BJ (cell line): ENCODE measurements around the gene HDDC3. TPM values are rescaled to one million over a fixed set of nuclear protein-coding genes. Genes with fewer than 3 reads are reported as not detected.

ENCODE experiments used
- CTCF ChIA-PET: fragments of 350-600 bp; formaldehyde crosslinking; extraction: SDS; loops from one replicate; lab custom pipeline; 2021; ENCODE audit warnings: antibody characterized with exemption, inconsistent platforms; lab: Yijun Ruan, JAX
- POLR2A ChIA-PET: fragments of 300-600 bp; sonication (Branson Sonifier 250); formaldehyde crosslinking; extraction: SDS; loops from one replicate; lab custom pipeline; 2021; ENCODE audit warnings: antibody characterized with exemption; lab: Charles Lee
- DNase-seq: peaks from one replicate; pipeline ENCODE4 v3.0.0-alpha.2; 2011; ENCODE audit warnings: low read depth
- H3K27me3 ChIP-seq: 2 replicates; pipeline ENCODE4 v1.6.0; 2011; ENCODE audit warnings: low read length; ENCODE audit not compliant: control insufficient read depth, insufficient read depth
- H3K36me3 ChIP-seq: 2 replicates; pipeline ENCODE4 v1.5.1; 2011; ENCODE audit warnings: low read length; ENCODE audit not compliant: control insufficient read depth, insufficient read depth
- H3K4me3 ChIP-seq: 2 replicates; pipeline ENCODE4 v1.5.1; 2011; ENCODE audit warnings: low read depth, mild to moderate bottlenecking, control low read depth, low read length
- polyA plus RNA-seq: library from polyadenylated mRNA; depleted of rRNA; stranded (reverse); fragments of >200 nt; gene quantifications from 2 replicates; pipeline ENCODE4 v1.2.3, GENCODE V29; 2011
- TF ChIP-seq, protein P1 (sequence below): IDR thresholded peaks from 2 replicates; pipeline ENCODE4 v1.5.1; 2011; ENCODE audit warnings: low read depth, mild to moderate bottlenecking, control low read depth, inconsistent platforms, low read length, moderate library complexity; ENCODE audit not compliant: insufficient read depth

HDDC3 gene
- polyA plus RNA-seq, 1 experiment = 12.3 TPM

DNA sequence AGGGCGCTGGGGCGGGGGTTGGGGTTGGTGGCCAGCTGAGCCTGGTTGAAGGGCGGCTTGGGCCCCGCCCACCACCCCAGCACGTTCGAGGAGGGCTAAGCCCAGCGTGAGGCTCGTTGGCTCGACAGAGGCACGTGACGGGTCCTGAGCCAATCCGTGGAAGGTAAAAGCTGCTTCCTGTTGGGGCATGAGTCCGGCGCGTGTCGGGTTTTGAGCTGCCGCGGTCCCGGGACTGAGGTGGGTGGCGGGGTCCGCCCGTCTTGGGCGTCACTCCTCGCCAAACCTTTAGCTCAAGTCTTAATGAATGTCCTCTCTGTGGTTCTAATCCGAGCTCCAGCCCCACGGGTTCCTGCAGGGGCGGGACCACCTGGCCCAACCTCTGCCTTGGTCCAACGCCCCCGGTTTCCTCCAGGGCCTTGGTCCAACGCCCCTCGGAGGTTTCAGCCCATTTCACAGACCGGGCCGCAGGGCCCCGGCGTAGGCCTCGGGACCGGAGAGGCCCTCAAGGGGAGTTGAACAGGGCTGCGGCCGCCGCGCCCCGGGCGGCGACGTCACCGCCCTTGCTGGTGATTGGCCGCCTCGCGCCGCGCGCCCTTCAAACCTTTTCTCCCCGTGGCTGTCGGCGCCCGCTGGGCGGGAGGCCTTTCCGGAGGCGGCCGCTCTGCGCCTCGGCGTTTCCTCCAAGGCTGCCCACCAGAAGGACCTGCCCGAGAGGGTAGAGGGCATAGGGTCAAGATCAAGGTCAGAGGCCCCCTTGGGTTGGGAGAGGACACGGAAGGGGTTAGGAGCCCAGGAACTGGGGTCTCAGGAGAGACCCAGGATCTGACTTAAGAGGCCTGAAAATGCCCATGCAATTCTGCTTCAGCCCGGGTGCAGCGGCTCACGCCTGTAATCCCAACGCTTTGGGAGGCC, 22.6 kb upstream of the HDDC3 start, which contains the start of gene RCCD1:
TSS of gene RCCD1 (plus strand) at position 173 of the 912 bp plus-strand sequence. CDS start 1,851 bp downstream, outside the sequence.
- DNase-seq = peak; percentile 68
- TF ChIP-seq, protein P1, sequence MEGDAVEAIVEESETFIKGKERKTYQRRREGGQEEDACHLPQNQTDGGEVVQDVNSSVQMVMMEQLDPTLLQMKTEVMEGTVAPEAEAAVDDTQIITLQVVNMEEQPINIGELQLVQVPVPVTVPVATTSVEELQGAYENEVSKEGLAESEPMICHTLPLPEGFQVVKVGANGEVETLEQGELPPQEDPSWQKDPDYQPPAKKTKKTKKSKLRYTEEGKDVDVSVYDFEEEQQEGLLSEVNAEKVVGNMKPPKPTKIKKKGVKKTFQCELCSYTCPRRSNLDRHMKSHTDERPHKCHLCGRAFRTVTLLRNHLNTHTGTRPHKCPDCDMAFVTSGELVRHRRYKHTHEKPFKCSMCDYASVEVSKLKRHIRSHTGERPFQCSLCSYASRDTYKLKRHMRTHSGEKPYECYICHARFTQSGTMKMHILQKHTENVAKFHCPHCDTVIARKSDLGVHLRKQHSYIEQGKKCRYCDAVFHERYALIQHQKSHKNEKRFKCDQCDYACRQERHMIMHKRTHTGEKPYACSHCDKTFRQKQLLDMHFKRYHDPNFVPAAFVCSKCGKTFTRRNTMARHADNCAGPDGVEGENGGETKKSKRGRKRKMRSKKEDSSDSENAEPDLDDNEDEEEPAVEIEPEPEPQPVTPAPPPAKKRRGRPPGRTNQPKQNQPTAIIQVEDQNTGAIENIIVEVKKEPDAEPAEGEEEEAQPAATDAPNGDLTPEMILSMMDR = no peak
- Histone ChIP-seq H3K36me3 (peaks cover 20% of the 10 kb centered on the region), H3K4me3 (peak within 1 kb of the TSS; percentile 78), H3K27me3 (no peaks in the 10 kb centered on the region)
- ChIA-PET POLR2A (no interaction called here), CTCF (interaction anchor here (0.8 to 9.3 kb wide), 10 partner anchors 12 to 318 kb away, joined by 3 to 122 read pairs (median 33); partner anchors contain the start of genes HDDC3 and UNC45A)

DNA sequence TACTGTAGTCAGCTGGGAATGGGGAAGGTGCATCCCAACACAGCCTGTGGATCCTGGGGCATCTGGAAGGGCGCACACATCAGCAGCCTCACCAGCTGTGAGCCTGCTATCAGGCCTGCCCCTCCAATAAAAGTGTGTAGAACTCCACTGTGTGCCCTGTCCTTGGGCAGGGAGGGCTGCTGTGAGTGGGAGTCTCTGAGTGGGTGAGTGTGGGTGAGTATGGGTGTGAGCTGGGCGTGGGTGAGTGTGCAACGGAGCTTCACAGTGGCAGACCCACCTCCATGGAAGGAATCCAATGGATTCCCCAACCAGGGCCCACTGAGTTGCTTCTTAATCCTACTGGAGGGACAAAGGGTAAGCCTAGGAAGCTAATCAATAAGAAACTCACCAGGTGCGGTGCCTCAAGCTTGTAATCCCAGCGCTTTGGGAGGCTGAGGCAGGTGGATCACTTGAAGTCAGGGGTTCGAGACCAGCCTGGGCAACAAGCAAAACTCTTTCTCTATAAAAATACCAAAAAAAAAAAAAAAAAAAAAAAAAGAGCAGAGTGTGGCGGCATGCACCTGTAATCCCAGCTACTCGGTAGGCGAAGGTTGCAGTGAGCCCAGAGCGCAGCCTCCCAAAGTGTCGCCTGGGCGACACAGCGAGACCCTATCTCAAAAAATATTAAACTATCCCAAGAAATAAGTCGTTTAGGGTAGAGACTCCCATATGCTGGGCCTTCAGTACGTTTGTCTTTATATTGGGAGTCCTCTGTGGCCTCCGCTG, 21.8 kb upstream of the HDDC3 start:
- CTCF ChIA-PET = interaction anchor here (0.6 to 9.3 kb wide), 7 partner anchors 11 to 1450 kb away, joined by 3 to 122 read pairs (median 5); partner anchors contain the start of genes HDDC3 and UNC45A
- POLR2A ChIA-PET = no interaction called here
- Histone ChIP-seq H3K36me3 (peaks cover 28% of the 10 kb centered on the region), H3K4me3 (no peak overlapping the region), H3K27me3 (no peaks in the 10 kb centered on the region)
- DNase-seq = no peak
- TF ChIP-seq, protein P1 = no peak

DNA sequence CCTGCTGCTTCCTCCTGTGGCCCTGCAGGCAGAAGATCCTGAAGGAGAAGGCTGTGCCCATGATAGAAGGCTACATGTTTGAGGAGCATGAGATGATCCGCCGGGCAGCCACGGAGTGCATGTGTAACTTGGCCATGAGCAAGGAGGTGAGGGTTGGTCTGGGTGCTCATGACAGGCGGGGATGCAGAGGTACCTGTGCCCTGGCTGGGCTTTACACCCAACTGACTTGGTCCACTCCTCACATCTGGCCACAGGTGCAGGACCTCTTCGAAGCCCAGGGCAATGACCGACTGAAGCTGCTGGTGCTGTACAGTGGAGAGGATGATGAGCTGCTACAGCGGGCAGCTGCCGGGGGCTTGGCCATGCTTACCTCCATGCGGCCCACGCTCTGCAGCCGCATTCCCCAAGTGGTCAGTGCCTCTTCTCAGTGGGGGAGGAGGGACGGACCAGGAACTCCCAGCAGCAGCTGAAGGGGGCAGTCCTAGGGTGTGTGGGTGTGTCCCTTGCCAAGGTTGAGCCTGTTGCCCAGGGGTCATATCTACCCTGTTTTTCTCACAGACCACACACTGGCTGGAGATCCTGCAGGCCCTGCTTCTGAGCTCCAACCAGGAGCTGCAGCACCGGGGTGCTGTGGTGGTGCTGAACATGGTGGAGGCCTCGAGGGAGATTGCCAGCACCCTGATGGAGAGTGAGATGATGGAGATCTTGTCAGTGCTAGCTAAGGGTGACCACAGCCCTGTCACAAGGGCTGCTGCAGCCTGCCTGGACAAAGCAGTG, 20.7 kb upstream of the HDDC3 start:
- POLR2A ChIA-PET = no interaction called here
- TF ChIP-seq, protein P1 = no peak
- CTCF ChIA-PET = interaction anchor here (0.6 to 4.3 kb wide), 3 partner anchors 20 to 1449 kb away, joined by 3 to 37 read pairs (median 4); partner anchors contain the start of genes HDDC3 and UNC45A
- no peaks in the 10 kb centered on the region for H3K27me3 ChIP-seq
- no peak for DNase-seq
- H3K4me3 ChIP-seq = no peak overlapping the region
- H3K36me3 ChIP-seq = peaks cover 31% of the 10 kb centered on the region

DNA sequence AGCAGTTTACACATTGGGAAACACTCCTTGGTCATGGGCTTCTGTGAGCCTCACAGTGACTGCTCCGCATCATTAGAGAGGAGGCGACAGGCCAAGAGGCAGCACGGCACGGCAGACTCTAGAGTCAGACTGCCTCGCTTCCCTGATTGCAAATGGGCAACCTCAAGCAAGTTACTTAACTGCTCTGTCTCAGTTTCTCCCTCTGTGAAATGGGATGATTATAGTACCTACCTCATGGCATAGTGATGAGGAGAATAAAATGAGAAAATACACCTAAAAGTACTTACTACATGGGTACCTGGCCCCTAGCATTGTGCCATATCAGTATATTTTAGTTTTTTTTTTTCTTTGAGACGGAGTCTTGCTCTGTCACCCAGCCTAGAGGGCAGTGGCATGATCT, 18.3 kb upstream of the HDDC3 start:
- TF ChIP-seq, protein P1 = no peak
- DNase-seq = no peak
- CTCF ChIA-PET = interaction anchor here (4.3 to 10.2 kb wide), 2 partner anchors 17 kb away, joined by 37 to 87 read pairs; partner anchors contain the start of genes HDDC3 and UNC45A
- H3K4me3 ChIP-seq = no peak overlapping the region
- POLR2A ChIA-PET = no interaction called here
- H3K36me3 ChIP-seq = peaks cover 43% of the 10 kb centered on the region
- no peaks in the 10 kb centered on the region for H3K27me3 ChIP-seq
